HepG2 (cell line): ENCODE data around the gene CYCS. TPM values are rescaled to one million over a fixed set of nuclear protein-coding genes. Genes with fewer than 3 reads are reported as not detected.

Source experiments
- AGO2 ChIP-seq: fragments of 200-400 bp; formaldehyde crosslinking; optimal IDR thresholded peaks from 2 replicates; pipeline ENCODE3; 2017; ENCODE audit warnings: mild to moderate bottlenecking, low read depth, low read length, moderate library complexity
- ARID5B ChIP-seq: IDR thresholded peaks from 2 replicates; pipeline ENCODE4 v1.4.0; 2020; ENCODE audit warnings: mild to moderate bottlenecking, missing genetic modification reagents
- BRD4 ChIP-seq: sonication (generic); formaldehyde crosslinking; IDR thresholded peaks from 2 replicates; pipeline ENCODE4 v1.4.0; 2020; ENCODE audit warnings: missing genetic modification reagents
- CAMTA2 ChIP-seq: sonication (generic); formaldehyde crosslinking; IDR thresholded peaks from 2 replicates; pipeline ENCODE4 v1.4.0; 2020; ENCODE audit warnings: mild to moderate bottlenecking, missing genetic modification reagents, borderline replicate concordance
- HNRNPH1 ChIP-seq: fragments of 200-400 bp; formaldehyde crosslinking; optimal IDR thresholded peaks from 2 replicates; pipeline ENCODE3; 2017; ENCODE audit warnings: mild to moderate bottlenecking, low read depth, low read length
- KLF13 ChIP-seq: sonication (generic); formaldehyde crosslinking; IDR thresholded peaks from 2 replicates; pipeline ENCODE4 v1.4.0; 2020; ENCODE audit warnings: mild to moderate bottlenecking, missing genetic modification reagents
- MLX ChIP-seq: IDR thresholded peaks from 2 replicates; pipeline ENCODE4 v1.6.1; 2016
- NFIB ChIP-seq: sonication (generic); formaldehyde crosslinking; IDR thresholded peaks from 2 replicates; pipeline ENCODE4 v1.9.0; 2021; ENCODE audit warnings: missing genetic modification reagents, mild to moderate bottlenecking, borderline replicate concordance
- NFYB ChIP-seq: sonication (generic); formaldehyde crosslinking; IDR thresholded peaks from 2 replicates; pipeline ENCODE4 v1.4.0; 2020; ENCODE audit warnings: missing genetic modification reagents
- PAWR ChIP-seq: sonication (generic); formaldehyde crosslinking; IDR thresholded peaks from 2 replicates; pipeline ENCODE4 v1.4.0; 2020; ENCODE audit warnings: missing genetic modification reagents, mild to moderate bottlenecking, borderline replicate concordance
- SALL1 ChIP-seq: sonication (generic); formaldehyde crosslinking; IDR thresholded peaks from 2 replicates; pipeline ENCODE4 v1.8.0; 2022; ENCODE audit warnings: mild to moderate bottlenecking, missing genetic modification reagents
- SIX1 ChIP-seq: sonication (generic); formaldehyde crosslinking; IDR thresholded peaks from 2 replicates; pipeline ENCODE4 v1.4.0; 2020; ENCODE audit warnings: missing genetic modification reagents, borderline replicate concordance
- SNRNP70 ChIP-seq: fragments of 200-400 bp; formaldehyde crosslinking; IDR thresholded peaks from 2 replicates; pipeline ENCODE4 v1.6.1; 2017; ENCODE audit warnings: mild to moderate bottlenecking, low read depth, low read length, moderate library complexity
- TAF15 ChIP-seq: fragments of 200-400 bp; formaldehyde crosslinking; IDR thresholded peaks from one replicate; pipeline ENCODE4 v1.6.1; 2018; ENCODE audit warnings: mild to moderate bottlenecking, low read depth, low read length; ENCODE audit not compliant: poor library complexity, severe bottlenecking
- TERF1 ChIP-seq: sonication (generic); formaldehyde crosslinking; IDR thresholded peaks from 2 replicates; pipeline ENCODE4 v1.8.0; 2022; ENCODE audit warnings: mild to moderate bottlenecking, missing genetic modification reagents, moderate library complexity
- TSC22D2 ChIP-seq: sonication (generic); formaldehyde crosslinking; IDR thresholded peaks from 2 replicates; pipeline ENCODE4 v1.5.1; 2020; ENCODE audit warnings: missing genetic modification reagents, mild to moderate bottlenecking, borderline replicate concordance
- ZBTB7B ChIP-seq: sonication (generic); formaldehyde crosslinking; IDR thresholded peaks from 2 replicates; pipeline ENCODE4 v1.4.0; 2020; ENCODE audit warnings: missing genetic modification reagents
- ZFP62 ChIP-seq: sonication (generic); formaldehyde crosslinking; IDR thresholded peaks from 2 replicates; pipeline ENCODE4 v1.4.0; 2020; ENCODE audit warnings: missing genetic modification reagents
- ZNF296 ChIP-seq: sonication (generic); formaldehyde crosslinking; conservative IDR thresholded peaks from 2 replicates; pipeline ENCODE4 v1.5.0; 2020; ENCODE audit warnings: mild to moderate bottlenecking, missing genetic modification reagents
- ZNF3 ChIP-seq: IDR thresholded peaks from 2 replicates; pipeline ENCODE4 v1.7.0; 2017; ENCODE audit warnings: inconsistent platforms
- ZNF44 ChIP-seq: sonication (generic); formaldehyde crosslinking; IDR thresholded peaks from 2 replicates; pipeline ENCODE4 v1.5.1; 2020; ENCODE audit warnings: mild to moderate bottlenecking, missing genetic modification reagents
- ZNF446 ChIP-seq: sonication (generic); formaldehyde crosslinking; IDR thresholded peaks from 2 replicates; pipeline ENCODE4 v1.5.0; 2020; ENCODE audit warnings: mild to moderate bottlenecking, missing genetic modification reagents
- ZNF547 ChIP-seq: sonication (generic); formaldehyde crosslinking; IDR thresholded peaks from 2 replicates; pipeline ENCODE4 v1.5.1; 2020; ENCODE audit warnings: mild to moderate bottlenecking, missing genetic modification reagents
- ZNF788 ChIP-seq: sonication (generic); formaldehyde crosslinking; IDR thresholded peaks from 2 replicates; pipeline ENCODE4 v1.5.0; 2020; ENCODE audit warnings: mild to moderate bottlenecking, missing genetic modification reagents, borderline replicate concordance
- ZNF790 ChIP-seq: sonication (generic); formaldehyde crosslinking; IDR thresholded peaks from 2 replicates; pipeline ENCODE4 v1.8.0; 2022; ENCODE audit warnings: missing genetic modification reagents, mild to moderate bottlenecking, borderline replicate concordance
- polyA plus RNA-seq, 8 experiments: library from polyadenylated mRNA; depleted of rRNA in 3 of 8; stranded (reverse) in 7 of 8; unstranded in 1 of 8; fragments of >200 nt; fragmentation: Illumina TruSeq in 4 of 8; extraction: Trizol in 4 of 8; gene quantifications; 2 replicates each; pipeline versions ENCODE4 v1.2.1 to v1.2.3, GENCODE V29; 2011 to 2016; ENCODE audit warnings: low read depth in 4 of 8, missing spikeins in 1 of 8, mixed read lengths in 1 of 8; ENCODE audit not compliant: insufficient read depth in 1 of 8
- total RNA-seq, 5 experiments: library from RNA; depleted of rRNA; stranded (reverse); fragments of >200 nt; fragmentation: Illumina TruSeq; extraction: Trizol; gene quantifications; 2 replicates each; pipeline ENCODE4 v1.2.3, GENCODE V29; 2016; ENCODE audit warnings: low read depth in 1 of 5

The CYCS gene
- total and polyA plus RNA-seq, 2 of the 13 experiments (the other 11 are each of a cell fraction or from before 2014, with no cell fraction given) = 35.9 to 202 TPM

GRCh38 chr7:25125137-25125946, at the start of gene CYCS (continued):
- TF ChIP-seq ZNF446 (CRISPR knock-in tag) (no peak; the same call in none of the 2 replicates), SIX1 (CRISPR knock-in tag) (peak; percentile 45; the same call in 1 of the 2 replicates), ZNF3 (no peak), BRD4 (CRISPR knock-in tag) (0 out of 2 replicates have a peak, but pooled peaks have one; percentile 19), ZNF296 (CRISPR knock-in tag) (no peak), AGO2 (peak; percentile 50), ZNF790 (CRISPR knock-in tag) (no peak), ZFP62 (CRISPR knock-in tag) (no peak), ZNF44 (peak; percentile 92; the same call in 1 of the 2 replicates), TERF1 (CRISPR knock-in tag) (no peak), TAF15 (peak; percentile 63), KLF13 (CRISPR knock-in tag) (no peak), ARID5B (CRISPR knock-in tag) (peak; percentile 60), HNRNPH1 (no peak), ZNF547 (peak; percentile 95), TSC22D2 (CRISPR knock-in tag) (peak; percentile 84; the same call in 1 of the 2 replicates), NFIB (CRISPR knock-in tag) (no peak), SNRNP70 (no peak), ZBTB7B (CRISPR knock-in tag) (peak; percentile 49; the same call in 1 of the 2 replicates), NFYB (CRISPR knock-in tag) (peak; percentile 98), CAMTA2 (peak; percentile 53; the same call in 1 of the 2 replicates), ZNF788 (CRISPR knock-in tag) (peak; percentile 91), SALL1 (peak; percentile 96), MLX (peak; percentile 79; the same call in 1 of the 2 replicates), PAWR (CRISPR knock-in tag) (no peak)
